Measurements from ENCODE around the gene LYSMD3.

The LYSMD3 gene

DNA sequence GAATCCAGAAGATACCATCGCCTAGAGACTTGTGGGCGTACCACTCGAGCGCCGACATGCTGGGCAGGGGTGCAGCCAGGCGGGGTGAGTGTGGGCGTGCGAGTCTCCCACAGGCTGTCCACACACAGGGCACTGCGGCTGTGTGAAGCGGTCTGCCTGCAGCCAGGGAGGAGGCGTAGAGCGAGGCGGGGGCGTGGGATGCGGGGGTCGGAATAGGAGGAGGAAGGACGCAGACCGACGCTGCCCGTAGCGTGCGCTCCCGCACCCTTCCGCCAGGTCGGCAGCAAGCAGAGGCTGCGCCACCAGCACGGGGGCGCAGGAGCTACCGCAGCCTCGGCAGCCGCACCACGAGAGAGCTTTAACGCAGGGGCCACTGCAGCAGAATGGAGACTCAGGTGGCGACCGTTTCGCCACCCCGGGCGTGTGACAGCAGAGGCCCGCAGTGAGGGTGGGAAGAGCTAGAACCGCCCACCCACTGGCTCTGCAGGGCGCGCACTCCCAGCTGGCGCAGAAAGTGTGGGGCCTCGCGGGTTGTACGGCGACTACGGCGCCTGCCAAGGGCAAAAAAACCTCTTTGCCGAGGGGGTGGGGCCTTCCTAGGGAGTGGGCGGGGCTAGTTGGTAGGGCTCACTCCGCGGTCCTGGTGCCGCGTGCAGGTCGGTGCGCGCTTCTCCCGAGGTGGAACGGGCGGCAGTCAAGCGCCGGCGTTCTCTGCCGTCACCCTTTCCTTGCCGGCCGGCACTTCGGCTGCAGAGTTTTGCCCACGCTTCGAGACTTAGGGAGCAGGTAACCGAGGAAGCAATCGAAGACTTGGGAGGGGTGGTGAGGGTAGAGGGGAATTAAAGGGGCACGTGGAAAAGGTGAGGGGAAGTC is 54.9 kb downstream of the LYSMD3 start, which contains the start of the genes MBLAC2 and POLR3G:
Gene MBLAC2 (minus strand): TSS at position 537 of the 873 bp plus-strand sequence. CDS start 479 bp downstream, at position 58.
Gene POLR3G (plus strand): TSS at position 630 of the 873 bp plus-strand sequence. CDS start 10,704 bp downstream, outside the sequence.
- H2AFZ ChIP-seq (ENCODE audit: low read depth, low read length) = peak within 1 kb of the TSS; percentile 95
- peaks cover 42% of the 10 kb centered on the region for H3K79me2 ChIP-seq (ENCODE audit: low read length)
- peak within 1 kb of the TSS; percentile 93 for H3K4me2 ChIP-seq (ENCODE audit: low read length)
- H3K9ac ChIP-seq (ENCODE audit: low read length) = peak within 1 kb of the TSS; percentile 82
- H3K4me1 ChIP-seq (ENCODE audit: low read length) = peaks cover 7% of the 10 kb centered on the region
- TF ChIP-seq, protein P1, sequence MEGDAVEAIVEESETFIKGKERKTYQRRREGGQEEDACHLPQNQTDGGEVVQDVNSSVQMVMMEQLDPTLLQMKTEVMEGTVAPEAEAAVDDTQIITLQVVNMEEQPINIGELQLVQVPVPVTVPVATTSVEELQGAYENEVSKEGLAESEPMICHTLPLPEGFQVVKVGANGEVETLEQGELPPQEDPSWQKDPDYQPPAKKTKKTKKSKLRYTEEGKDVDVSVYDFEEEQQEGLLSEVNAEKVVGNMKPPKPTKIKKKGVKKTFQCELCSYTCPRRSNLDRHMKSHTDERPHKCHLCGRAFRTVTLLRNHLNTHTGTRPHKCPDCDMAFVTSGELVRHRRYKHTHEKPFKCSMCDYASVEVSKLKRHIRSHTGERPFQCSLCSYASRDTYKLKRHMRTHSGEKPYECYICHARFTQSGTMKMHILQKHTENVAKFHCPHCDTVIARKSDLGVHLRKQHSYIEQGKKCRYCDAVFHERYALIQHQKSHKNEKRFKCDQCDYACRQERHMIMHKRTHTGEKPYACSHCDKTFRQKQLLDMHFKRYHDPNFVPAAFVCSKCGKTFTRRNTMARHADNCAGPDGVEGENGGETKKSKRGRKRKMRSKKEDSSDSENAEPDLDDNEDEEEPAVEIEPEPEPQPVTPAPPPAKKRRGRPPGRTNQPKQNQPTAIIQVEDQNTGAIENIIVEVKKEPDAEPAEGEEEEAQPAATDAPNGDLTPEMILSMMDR (IDR thresholded peaks at IDR 0.05; ENCODE audit: low read depth, low read length) = peak; percentile 30
- TF ChIP-seq EZH2phosphoT487 (IDR thresholded peaks at IDR 0.05; ENCODE audit: low read depth) = no peak
- no peaks in the 10 kb centered on the region for H3K27me3 ChIP-seq (ENCODE audit: low read depth, low read length)
- H3K27ac ChIP-seq (ENCODE audit: low read length) = peak within 1 kb of the TSS; percentile 59
- H3K36me3 ChIP-seq (replicated peaks; ENCODE audit: low read depth, low read length) = no peaks in the 10 kb centered on the region
- H4K20me1 ChIP-seq (ENCODE audit: insufficient read depth, low read length) = no peaks in the 10 kb centered on the region
- H3K4me3 ChIP-seq (ENCODE audit: low read length) = peak within 1 kb of the TSS; percentile 88
- H3K9me3 ChIP-seq (ENCODE audit: insufficient read depth, low read length) = no peaks in the 10 kb centered on the region

DNA sequence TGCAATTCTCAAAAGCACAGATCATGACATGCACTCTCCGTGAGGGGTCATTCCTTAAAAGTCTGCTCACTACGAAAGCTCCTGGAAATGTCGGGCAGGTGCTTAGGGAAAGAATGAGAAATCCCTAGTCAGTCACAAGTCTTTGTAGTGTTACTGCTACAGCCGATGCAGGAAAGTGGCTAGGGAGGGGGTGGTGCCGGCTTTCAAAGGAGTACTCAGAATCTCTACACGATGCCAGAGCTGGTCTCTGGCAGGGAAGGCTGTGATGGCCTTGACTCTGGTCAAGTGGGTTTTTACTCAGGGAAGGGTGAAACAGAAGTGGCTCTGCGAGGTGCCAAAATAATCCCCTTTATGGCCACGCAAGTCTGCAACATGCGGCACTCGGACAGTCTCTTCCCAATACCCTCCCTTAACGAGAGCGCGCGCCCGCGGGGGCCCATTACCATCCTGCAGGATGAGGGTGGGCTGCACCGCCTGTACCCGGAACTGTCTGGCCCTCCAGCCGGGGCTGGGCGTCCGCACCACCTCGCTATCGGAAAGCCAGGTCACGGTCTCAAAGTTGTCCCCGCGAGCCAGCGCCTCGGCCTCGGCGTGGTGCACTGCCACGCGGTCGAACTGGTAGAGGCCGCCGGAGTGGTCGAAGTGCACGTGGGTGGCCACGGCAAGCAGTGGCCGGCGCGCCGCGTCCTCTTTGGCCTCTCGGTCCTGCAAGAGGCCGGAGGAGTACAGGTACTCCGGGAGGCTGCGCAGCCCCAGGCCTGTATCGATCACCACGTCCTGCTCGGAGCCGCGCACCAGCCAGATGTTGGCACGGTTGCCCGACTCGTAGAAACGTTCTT is 55.8 kb downstream of the LYSMD3 start:
- peak overlapping the region; percentile 86 for H3K4me2 ChIP-seq (ENCODE audit: low read length)
- no peaks in the 10 kb centered on the region for H3K27me3 ChIP-seq (ENCODE audit: low read depth, low read length)
- no peak for TF ChIP-seq EZH2phosphoT487 (IDR thresholded peaks at IDR 0.05; ENCODE audit: low read depth)
- TF ChIP-seq, protein P1 (IDR thresholded peaks at IDR 0.05; ENCODE audit: low read depth, low read length) = no peak
- peak overlapping the region; percentile 88 for H3K4me3 ChIP-seq (ENCODE audit: low read length)
- H3K4me1 ChIP-seq (ENCODE audit: low read length) = peaks cover 7% of the 10 kb centered on the region
- H3K36me3 ChIP-seq (replicated peaks; ENCODE audit: low read depth, low read length) = no peaks in the 10 kb centered on the region
- H2AFZ ChIP-seq (ENCODE audit: low read depth, low read length) = peak overlapping the region; percentile 79
- H3K9ac ChIP-seq (ENCODE audit: low read length) = peak overlapping the region; percentile 80
- H3K27ac ChIP-seq (ENCODE audit: low read length) = peak overlapping the region; percentile 59
- H4K20me1 ChIP-seq (ENCODE audit: insufficient read depth, low read length) = no peaks in the 10 kb centered on the region
- peaks cover 42% of the 10 kb centered on the region for H3K79me2 ChIP-seq (ENCODE audit: low read length)
- H3K9me3 ChIP-seq (ENCODE audit: insufficient read depth, low read length) = no peaks in the 10 kb centered on the region

DNA sequence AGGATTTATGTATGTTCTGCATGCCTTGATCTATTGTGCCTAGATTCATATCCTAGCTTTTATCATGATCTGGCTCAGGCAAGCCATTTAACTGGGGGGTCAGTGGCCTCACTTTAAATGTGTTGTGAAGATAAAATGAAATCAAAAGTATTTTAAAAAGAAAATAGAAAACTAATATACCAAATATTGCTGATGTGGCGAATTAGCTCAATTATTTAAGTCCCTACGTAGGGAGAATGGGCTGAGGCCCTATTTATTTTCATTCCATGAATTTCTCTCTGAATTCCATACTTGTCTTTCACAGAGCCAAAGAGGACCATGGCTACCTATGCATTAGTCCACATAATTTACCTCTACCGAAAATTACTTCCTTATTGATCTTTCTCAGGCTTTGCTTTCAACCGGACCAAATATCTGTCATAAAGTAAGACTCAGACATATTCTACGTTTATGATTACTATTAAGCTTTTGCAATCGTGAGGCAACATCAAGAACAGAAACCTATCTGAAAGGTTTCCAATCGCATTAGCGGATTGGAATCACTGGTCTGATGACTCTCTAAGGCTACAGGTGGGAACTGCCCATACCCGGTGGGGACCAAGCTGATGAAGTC is 56.5 kb downstream of the LYSMD3 start:
- Histone ChIP-seq H3K36me3 (replicated peaks; ENCODE audit: low read depth, low read length) (no peaks in the 10 kb centered on the region), H4K20me1 (ENCODE audit: insufficient read depth, low read length) (no peaks in the 10 kb centered on the region), H2AFZ (ENCODE audit: low read depth, low read length) (peak overlapping the region; percentile 79; the same call in 1 of the 2 replicates), H3K27ac (ENCODE audit: low read length) (no peak overlapping the region), H3K9ac (ENCODE audit: low read length) (peak overlapping the region; percentile 80), H3K27me3 (ENCODE audit: low read depth, low read length) (no peaks in the 10 kb centered on the region), H3K9me3 (ENCODE audit: insufficient read depth, low read length) (no peaks in the 10 kb centered on the region), H3K4me3 (ENCODE audit: low read length) (peak overlapping the region; percentile 88), H3K4me2 (ENCODE audit: low read length) (peak overlapping the region; percentile 86), H3K4me1 (ENCODE audit: low read length) (peaks cover 7% of the 10 kb centered on the region), H3K79me2 (ENCODE audit: low read length) (peaks cover 42% of the 10 kb centered on the region)
- no peak for TF ChIP-seq EZH2phosphoT487 (IDR thresholded peaks at IDR 0.05; ENCODE audit: low read depth)
- TF ChIP-seq, protein P1 (IDR thresholded peaks at IDR 0.05; ENCODE audit: low read depth, low read length) = no peak
